Glutamatergic neuron (in vitro differentiated cells): ENCODE data around the gene RPL18. TPM values are rescaled to one million over a fixed set of nuclear protein-coding genes. Genes with fewer than 3 reads are reported as not detected.
"Not testable (repeated sequence)": the region's sequence is repeated elsewhere in the genome, so short reads cannot be mapped to it uniquely, and the experiment has no call there.

Experiments used
- DNase-seq: peaks from one replicate; pipeline ENCODE4 v3.0.0; 2022
- H3K27ac Mint-ChIP-seq: one replicate; pipeline ENCODE4 v1.8.0; 2020; ENCODE audit warnings: mild to moderate bottlenecking, mixed read lengths, inconsistent platforms; ENCODE audit not compliant: unreplicated experiment
- H3K27me3 Mint-ChIP-seq: one replicate; pipeline ENCODE4 v1.8.0; 2020; ENCODE audit warnings: mild to moderate bottlenecking, moderate library complexity, mixed read lengths, inconsistent platforms; ENCODE audit not compliant: unreplicated experiment
- H3K36me3 Mint-ChIP-seq: one replicate; pipeline ENCODE4 v1.8.0; 2020; ENCODE audit warnings: mild to moderate bottlenecking, mixed read lengths, inconsistent platforms; ENCODE audit not compliant: unreplicated experiment
- H3K4me1 Mint-ChIP-seq: one replicate; pipeline ENCODE4 v1.8.0; 2020; ENCODE audit warnings: mild to moderate bottlenecking, low read depth, mixed read lengths, inconsistent platforms; ENCODE audit not compliant: unreplicated experiment
- H3K4me3 Mint-ChIP-seq: one replicate; pipeline ENCODE4 v1.8.0; 2020; ENCODE audit warnings: mild to moderate bottlenecking, mixed read lengths, inconsistent platforms; ENCODE audit not compliant: unreplicated experiment
- H3K9me3 Mint-ChIP-seq: one replicate; pipeline ENCODE4 v1.8.0; 2020; ENCODE audit warnings: mild to moderate bottlenecking, moderate library complexity, mixed read lengths, inconsistent platforms; ENCODE audit not compliant: unreplicated experiment
- total RNA-seq: library from RNA; stranded (reverse); fragmentation: NEBNext Ultra II Directional; extraction: Animal tissue kit (Norgen Biotek cat#: 25700); gene quantifications from one replicate; pipeline ENCODE4 v1.2.1, GENCODE V29; 2021; ENCODE audit not compliant: unreplicated experiment
- TF ChIP-seq, protein P1 (sequence below): fragments of 200-600 bp; sonication (generic); IDR thresholded peaks from one replicate; pipeline ENCODE4 v1.5.0; 2021; ENCODE audit not compliant: partially characterized antibody, unreplicated experiment

Gene RPL18
- total RNA-seq, 1 donor from 2014 or later, result 1,011 TPM

DNA sequence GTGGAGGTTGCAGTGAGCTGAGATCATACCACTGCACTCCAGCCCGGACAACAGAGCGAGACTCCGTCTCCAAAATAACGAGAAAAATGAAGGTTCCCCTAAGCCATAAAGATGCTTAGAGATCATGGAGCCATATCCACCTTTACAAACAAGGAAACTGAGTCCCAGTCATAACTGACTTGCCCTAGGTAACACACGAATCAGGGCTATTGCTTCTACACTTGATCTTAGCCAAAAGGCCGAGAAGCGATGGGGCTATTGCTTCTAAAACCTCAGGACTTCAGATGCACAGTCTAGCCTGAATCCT, 15.0 kb upstream of the RPL18 start:
- H3K27ac Mint-ChIP-seq, result peak overlapping the region; percentile 22

DNA sequence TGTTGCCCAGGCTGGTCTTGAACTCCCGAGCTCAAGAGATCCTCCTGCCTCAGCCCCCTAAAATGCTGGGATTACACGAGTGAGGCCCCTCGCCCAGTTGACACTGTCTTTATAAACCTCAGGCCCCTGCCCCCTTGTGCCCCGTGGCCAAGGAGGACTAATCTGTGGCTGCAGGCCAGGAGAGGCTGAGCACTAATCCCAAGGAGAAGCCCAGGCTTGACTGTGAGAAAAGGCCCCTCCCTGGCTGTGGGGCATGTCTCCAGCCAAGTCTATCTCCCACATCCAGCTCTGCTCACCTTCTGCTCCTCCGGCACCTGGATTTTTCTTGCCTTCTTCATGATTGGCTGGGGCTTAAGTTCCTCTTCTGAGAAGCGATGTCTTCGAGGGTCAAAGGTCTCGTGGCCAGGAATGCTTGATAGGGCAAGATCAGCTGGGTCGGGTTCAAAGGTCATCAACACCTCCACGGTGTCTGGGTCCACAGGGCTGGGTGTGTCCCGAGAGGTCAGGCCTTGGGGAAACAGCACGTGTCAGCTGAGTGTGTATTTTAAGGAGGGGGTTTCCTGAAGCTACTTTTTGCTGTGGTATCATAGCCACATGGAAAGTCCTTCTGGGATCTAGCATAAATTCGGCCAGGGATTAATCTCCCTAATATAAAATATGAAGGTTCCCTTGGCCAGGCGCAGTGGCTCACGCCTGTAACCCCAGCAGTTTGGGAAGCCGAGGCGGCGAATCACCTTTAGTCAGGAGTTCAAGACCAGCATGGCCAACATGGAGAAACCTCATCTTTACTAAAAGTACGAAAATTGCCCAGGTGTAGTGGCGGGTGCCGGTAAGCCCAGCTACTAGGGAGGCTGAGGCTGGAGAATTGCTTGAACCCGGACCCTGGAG, 14.4 kb upstream of the RPL18 start:
- DNase-seq, result no peak
- peak overlapping the region; percentile 52 for H3K27ac Mint-ChIP-seq
- peaks cover under 1% of the 10 kb centered on the region for H3K36me3 Mint-ChIP-seq
- H3K4me1 Mint-ChIP-seq, result peaks cover 12% of the 10 kb centered on the region
- TF ChIP-seq, protein P1, sequence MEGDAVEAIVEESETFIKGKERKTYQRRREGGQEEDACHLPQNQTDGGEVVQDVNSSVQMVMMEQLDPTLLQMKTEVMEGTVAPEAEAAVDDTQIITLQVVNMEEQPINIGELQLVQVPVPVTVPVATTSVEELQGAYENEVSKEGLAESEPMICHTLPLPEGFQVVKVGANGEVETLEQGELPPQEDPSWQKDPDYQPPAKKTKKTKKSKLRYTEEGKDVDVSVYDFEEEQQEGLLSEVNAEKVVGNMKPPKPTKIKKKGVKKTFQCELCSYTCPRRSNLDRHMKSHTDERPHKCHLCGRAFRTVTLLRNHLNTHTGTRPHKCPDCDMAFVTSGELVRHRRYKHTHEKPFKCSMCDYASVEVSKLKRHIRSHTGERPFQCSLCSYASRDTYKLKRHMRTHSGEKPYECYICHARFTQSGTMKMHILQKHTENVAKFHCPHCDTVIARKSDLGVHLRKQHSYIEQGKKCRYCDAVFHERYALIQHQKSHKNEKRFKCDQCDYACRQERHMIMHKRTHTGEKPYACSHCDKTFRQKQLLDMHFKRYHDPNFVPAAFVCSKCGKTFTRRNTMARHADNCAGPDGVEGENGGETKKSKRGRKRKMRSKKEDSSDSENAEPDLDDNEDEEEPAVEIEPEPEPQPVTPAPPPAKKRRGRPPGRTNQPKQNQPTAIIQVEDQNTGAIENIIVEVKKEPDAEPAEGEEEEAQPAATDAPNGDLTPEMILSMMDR, result no peak
- H3K4me3 Mint-ChIP-seq, result peak overlapping the region; percentile 63
- peaks cover 4% of the 10 kb centered on the region for H3K9me3 Mint-ChIP-seq
- H3K27me3 Mint-ChIP-seq, result peaks cover 9% of the 10 kb centered on the region

More for the DNA sequence above, 15.0 kb upstream of the RPL18 start:
- DNase-seq, result no peak
- peaks cover 15% of the 10 kb centered on the region for H3K4me1 Mint-ChIP-seq
- H3K4me3 Mint-ChIP-seq, result peak overlapping the region; percentile 65
- TF ChIP-seq, protein P1, result no peak
- H3K27me3 Mint-ChIP-seq, result peaks cover 10% of the 10 kb centered on the region
- H3K36me3 Mint-ChIP-seq, result peaks cover 4% of the 10 kb centered on the region
- H3K9me3 Mint-ChIP-seq, result peaks cover 6% of the 10 kb centered on the region

DNA sequence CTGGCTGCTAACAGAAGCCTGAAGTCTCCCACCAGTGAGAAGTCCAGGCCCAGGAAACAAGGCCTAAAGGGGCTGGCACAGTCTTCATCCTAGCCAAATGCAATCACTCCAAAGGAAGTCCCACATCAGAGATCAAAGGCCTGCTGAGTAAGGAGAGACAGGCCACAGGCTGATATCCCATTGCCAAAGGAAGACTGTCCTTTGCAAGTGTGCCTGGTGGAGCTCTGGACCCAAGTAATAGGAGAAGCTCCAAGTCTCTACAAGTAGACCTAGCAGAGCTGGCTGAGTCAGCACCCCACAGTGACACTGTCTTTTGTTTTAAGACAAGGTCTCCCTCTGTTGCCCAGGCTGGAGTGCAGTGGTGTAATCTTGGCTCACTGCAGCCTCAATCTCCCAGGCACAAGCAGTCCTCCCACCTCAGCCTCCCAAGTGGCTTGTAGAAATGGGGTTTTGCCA, 13.7 kb upstream of the RPL18 start:
- Mint-ChIP-seq H3K27me3 (peaks cover 5% of the 10 kb centered on the region), H3K36me3 (no peaks in the 10 kb centered on the region), H3K9me3 (peaks cover 4% of the 10 kb centered on the region), H3K27ac (peak overlapping the region; percentile 20), H3K4me3 (peak overlapping the region; percentile 25), H3K4me1 (peaks cover 11% of the 10 kb centered on the region)
- no peak for DNase-seq
- TF ChIP-seq, protein P1, result no peak

DNA sequence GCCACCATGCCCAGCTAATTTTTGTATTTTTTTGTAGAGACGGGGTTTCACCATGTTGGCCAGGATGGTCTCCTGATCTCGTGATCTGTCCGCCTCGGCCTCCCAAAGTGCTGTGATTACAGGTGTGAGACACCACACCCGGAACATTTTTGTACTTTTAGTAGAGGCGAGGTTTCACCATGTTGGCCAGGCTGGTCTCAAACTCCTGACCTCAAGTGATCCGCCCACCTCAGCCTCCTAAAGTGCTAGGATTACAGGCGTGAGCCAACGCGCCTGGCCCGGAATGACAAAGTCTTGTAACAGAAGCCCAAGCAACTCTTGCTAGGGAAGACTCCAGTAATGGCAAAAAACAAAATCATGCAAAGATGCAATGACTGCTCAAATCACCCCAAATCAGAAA, 13.3 kb upstream of the RPL18 start:
- not testable (repeated sequence) for DNase-seq, H3K27me3 Mint-ChIP-seq, H3K9me3 Mint-ChIP-seq, H3K36me3 Mint-ChIP-seq
- Mint-ChIP-seq H3K4me3 (peak overlapping the region; percentile 25), H3K27ac (peak overlapping the region; percentile 20), H3K4me1 (peaks cover 11% of the 10 kb centered on the region)

DNA sequence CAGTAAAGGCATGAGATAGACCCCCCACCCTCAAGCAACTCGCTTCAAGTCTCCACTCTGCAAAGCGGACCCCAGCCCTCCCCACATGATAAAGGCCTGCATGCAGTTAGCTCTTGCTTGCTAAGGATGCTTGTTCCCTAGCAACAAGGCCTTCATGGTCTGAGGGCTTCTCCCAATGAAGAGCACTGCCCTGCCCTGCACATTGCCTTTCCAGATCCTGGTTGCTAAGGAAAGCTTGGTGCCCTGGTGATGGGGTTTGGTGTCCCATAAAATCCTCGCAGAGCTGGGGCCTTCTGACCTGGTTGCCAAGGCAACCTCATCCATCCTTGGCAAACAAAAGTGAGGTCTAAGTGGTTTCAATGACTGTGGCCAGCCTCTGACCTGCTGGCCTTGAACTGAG, 12.2 kb upstream of the RPL18 start:
- no peak for DNase-seq
- Mint-ChIP-seq H3K4me1 (peaks cover 12% of the 10 kb centered on the region), H3K36me3 (no peaks in the 10 kb centered on the region), H3K27me3 (peaks cover 3% of the 10 kb centered on the region), H3K9me3 (peaks cover 4% of the 10 kb centered on the region), H3K27ac (no peak overlapping the region), H3K4me3 (peak overlapping the region; percentile 49)
- TF ChIP-seq, protein P1, result no peak
